K562 (cell line): Measurements from ENCODE around the gene EGFL7. TPM values are rescaled to one million over a fixed set of nuclear protein-coding genes. Genes with fewer than 3 reads are reported as not detected.
A peak's percentile ranks its signal among the peaks of the same experiment; 100 is the strongest.

Experiments used
- CC2D1A ChIP-seq: fragments of 450-650 bp; IDR thresholded peaks from 2 replicates; pipeline ENCODE4 v1.6.1; 2017; ENCODE audit warnings: mild to moderate bottlenecking
- KLF10 ChIP-seq: fragments of 250-450 bp; sonication (Bioruptor Pico); IDR thresholded peaks from 2 replicates; pipeline ENCODE4 v1.6.1; 2021; ENCODE audit warnings: matching md5 sums
- NR2C1 ChIP-seq, 2 experiments: fragments of 450-650 bp; IDR thresholded peaks; 2 replicates each; pipeline ENCODE4 v1.6.1; 2017; ENCODE audit warnings: mild to moderate bottlenecking in 2 of 2, antibody characterized with exemption in 1 of 2, inconsistent platforms in 1 of 2, missing compliant biosample characterization in 1 of 2, missing genetic modification characterization in 1 of 2
- PCBP1 ChIP-seq: fragments of 200-400 bp; formaldehyde crosslinking; IDR thresholded peaks from 2 replicates; pipeline ENCODE4 v1.6.1; 2018; ENCODE audit warnings: mild to moderate bottlenecking, low read depth, low read length; ENCODE audit not compliant: poor library complexity, severe bottlenecking
- RAD21 ChIP-seq, 2 experiments: fragments of 250-450 bp in 1 of 2; fragments of 450-650 bp in 1 of 2; sonication (Bioruptor Pico) in 1 of 2; formaldehyde crosslinking in 1 of 2; IDR thresholded peaks in 1 of 2; conservative IDR thresholded peaks in 1 of 2; 2 replicates each; pipeline versions ENCODE4 v1.4.0 to v1.8.0; 2020 to 2022; ENCODE audit warnings: mild to moderate bottlenecking in 2 of 2, moderate library complexity in 1 of 2
- SAFB ChIP-seq: fragments of 200-400 bp; formaldehyde crosslinking; IDR thresholded peaks from 2 replicates; pipeline ENCODE4 v1.6.1; 2017; ENCODE audit warnings: low read depth, low read length, borderline replicate concordance
- TARDBP ChIP-seq: fragments of 450-650 bp; IDR thresholded peaks from 2 replicates; pipeline ENCODE4 v1.6.1; 2016
- TOE1 ChIP-seq, 2 experiments: fragments of 450-650 bp in 1 of 2; sonication (generic) in 1 of 2; formaldehyde crosslinking in 1 of 2; IDR thresholded peaks; 2 replicates each; pipeline versions ENCODE4 v1.7.1 to v1.8.0; 2016 to 2022; ENCODE audit warnings: borderline replicate concordance in 2 of 2, mild to moderate bottlenecking in 2 of 2, antibody characterized with exemption in 1 of 2, inconsistent platforms in 1 of 2, low read depth in 1 of 2, missing genetic modification reagents in 1 of 2, moderate library complexity in 1 of 2
- ZNF232 ChIP-seq: sonication (generic); formaldehyde crosslinking; IDR thresholded peaks from 2 replicates; pipeline ENCODE4 v1.8.0; 2022; ENCODE audit warnings: mild to moderate bottlenecking, missing genetic modification reagents
- polyA plus RNA-seq, 8 experiments: library from polyadenylated mRNA; depleted of rRNA in 4 of 8; stranded (reverse) in 5 of 8; unstranded in 3 of 8; fragments of >200 nt; fragmentation: Nextera tagmentation in 2 of 8; fragmentation: Illumina TruSeq in 1 of 8; extraction: Ambion mirVana in 2 of 8; extraction: Trizol in 1 of 8; gene quantifications; 2 replicates each; pipeline versions ENCODE4 v1.2.1 to v1.2.3, GENCODE V29; 2011 to 2014; ENCODE audit warnings: inconsistent platforms in 1 of 8, missing spikeins in 1 of 8
- total RNA-seq, 7 experiments: library from RNA; depleted of rRNA in 6 of 7; stranded (reverse); fragments of >200 nt in 6 of 7; fragmentation: Illumina TruSeq in 2 of 7; extraction: Trizol in 2 of 7; gene quantifications; 2 replicates each; pipeline versions ENCODE4 v1.2.1 to v1.2.3, GENCODE V29; 2011 to 2021; ENCODE audit warnings: low replicate concordance in 1 of 7
- TF ChIP-seq, protein P1 (sequence below), 2 experiments: fragments of 450-650 bp; IDR thresholded peaks; 2 replicates each; pipeline ENCODE4 v1.6.1; 2018; ENCODE audit warnings: mild to moderate bottlenecking in 2 of 2, low read depth in 1 of 2; ENCODE audit not compliant: partially characterized antibody in 2 of 2
- TF ChIP-seq, protein P2 (sequence below): fragments of 450-650 bp; IDR thresholded peaks from 2 replicates; pipeline ENCODE4 v1.6.1; 2014; ENCODE audit warnings: low read depth, mild to moderate bottlenecking, moderate library complexity, borderline replicate concordance
- TF ChIP-seq, protein P3 (sequence below): IDR thresholded peaks from 2 replicates; pipeline ENCODE4 v1.6.1; 2012; ENCODE audit warnings: low read depth, low read length, improper control_type of control experiment, borderline replicate concordance
- TF ChIP-seq, protein P4 (sequence below): fragments of 450-650 bp; IDR thresholded peaks from 2 replicates; pipeline ENCODE4 v1.6.1; 2016; ENCODE audit warnings: borderline replicate concordance

The EGFL7 gene
- total and polyA plus RNA-seq, 9 of the 15 experiments (the other 6 are each of a cell fraction or from before 2014, with no cell fraction given): 1.5 to 286 (median 55.5) TPM

DNA sequence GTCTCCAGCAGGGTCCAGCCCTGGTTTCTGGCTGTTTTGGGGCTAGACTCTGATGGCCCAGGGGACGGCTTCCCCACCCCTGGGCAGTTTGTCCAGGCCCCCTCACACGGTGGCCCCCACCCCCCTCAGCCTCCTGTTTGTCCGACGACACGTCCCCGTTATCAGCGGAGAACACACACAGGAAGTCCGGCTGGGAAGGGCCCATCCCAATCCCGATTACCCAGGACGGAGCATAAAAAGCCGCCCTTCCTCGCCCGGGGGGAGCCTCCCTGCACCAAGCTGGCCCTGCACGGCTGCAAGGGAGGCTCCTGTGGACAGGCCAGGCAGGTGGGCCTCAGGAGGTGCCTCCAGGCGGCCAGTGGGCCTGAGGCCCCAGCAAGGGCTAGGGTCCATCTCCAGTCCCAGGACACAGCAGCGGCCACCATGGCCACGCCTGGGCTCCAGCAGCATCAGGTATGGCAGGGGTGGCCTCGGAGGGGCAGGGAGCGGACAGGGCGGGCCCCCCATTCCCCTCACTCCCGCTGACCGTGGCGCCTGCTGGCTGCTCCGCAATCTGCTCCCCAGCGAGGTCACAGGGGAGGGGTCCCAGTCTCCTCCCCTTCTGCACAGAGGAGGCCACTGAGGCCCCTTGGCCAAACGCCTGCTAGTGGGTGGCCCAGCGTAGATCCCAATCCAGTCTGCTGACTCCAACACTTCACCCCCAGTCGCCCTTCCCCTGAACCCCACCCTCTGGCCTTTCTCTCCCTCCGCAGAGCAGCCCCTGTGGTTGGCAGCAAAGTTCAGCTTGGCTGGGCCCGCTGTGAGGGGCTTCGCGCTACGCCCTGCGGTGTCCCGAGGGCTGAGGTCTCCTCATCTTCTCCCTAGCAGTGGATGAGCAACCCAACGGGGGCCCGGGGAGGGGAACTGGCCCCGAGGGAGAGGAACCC, at the start of gene EGFL7 (continued):
- TF ChIP-seq, protein P1, sequence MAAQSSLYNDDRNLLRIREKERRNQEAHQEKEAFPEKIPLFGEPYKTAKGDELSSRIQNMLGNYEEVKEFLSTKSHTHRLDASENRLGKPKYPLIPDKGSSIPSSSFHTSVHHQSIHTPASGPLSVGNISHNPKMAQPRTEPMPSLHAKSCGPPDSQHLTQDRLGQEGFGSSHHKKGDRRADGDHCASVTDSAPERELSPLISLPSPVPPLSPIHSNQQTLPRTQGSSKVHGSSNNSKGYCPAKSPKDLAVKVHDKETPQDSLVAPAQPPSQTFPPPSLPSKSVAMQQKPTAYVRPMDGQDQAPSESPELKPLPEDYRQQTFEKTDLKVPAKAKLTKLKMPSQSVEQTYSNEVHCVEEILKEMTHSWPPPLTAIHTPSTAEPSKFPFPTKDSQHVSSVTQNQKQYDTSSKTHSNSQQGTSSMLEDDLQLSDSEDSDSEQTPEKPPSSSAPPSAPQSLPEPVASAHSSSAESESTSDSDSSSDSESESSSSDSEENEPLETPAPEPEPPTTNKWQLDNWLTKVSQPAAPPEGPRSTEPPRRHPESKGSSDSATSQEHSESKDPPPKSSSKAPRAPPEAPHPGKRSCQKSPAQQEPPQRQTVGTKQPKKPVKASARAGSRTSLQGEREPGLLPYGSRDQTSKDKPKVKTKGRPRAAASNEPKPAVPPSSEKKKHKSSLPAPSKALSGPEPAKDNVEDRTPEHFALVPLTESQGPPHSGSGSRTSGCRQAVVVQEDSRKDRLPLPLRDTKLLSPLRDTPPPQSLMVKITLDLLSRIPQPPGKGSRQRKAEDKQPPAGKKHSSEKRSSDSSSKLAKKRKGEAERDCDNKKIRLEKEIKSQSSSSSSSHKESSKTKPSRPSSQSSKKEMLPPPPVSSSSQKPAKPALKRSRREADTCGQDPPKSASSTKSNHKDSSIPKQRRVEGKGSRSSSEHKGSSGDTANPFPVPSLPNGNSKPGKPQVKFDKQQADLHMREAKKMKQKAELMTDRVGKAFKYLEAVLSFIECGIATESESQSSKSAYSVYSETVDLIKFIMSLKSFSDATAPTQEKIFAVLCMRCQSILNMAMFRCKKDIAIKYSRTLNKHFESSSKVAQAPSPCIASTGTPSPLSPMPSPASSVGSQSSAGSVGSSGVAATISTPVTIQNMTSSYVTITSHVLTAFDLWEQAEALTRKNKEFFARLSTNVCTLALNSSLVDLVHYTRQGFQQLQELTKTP (IDR thresholded peaks at IDR 0.05; ENCODE audit: low read depth in 1 of 2, partially characterized antibody in 2 of 2): peak in 1 of 2 experiments; percentile 52
- peak; percentile 74; the same call in 1 of the 2 replicates for TF ChIP-seq CC2D1A
- TF ChIP-seq, protein P2, sequence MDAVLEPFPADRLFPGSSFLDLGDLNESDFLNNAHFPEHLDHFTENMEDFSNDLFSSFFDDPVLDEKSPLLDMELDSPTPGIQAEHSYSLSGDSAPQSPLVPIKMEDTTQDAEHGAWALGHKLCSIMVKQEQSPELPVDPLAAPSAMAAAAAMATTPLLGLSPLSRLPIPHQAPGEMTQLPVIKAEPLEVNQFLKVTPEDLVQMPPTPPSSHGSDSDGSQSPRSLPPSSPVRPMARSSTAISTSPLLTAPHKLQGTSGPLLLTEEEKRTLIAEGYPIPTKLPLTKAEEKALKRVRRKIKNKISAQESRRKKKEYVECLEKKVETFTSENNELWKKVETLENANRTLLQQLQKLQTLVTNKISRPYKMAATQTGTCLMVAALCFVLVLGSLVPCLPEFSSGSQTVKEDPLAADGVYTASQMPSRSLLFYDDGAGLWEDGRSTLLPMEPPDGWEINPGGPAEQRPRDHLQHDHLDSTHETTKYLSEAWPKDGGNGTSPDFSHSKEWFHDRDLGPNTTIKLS: peak; percentile 37; the same call in 1 of the 2 replicates
- TF ChIP-seq, protein P3, sequence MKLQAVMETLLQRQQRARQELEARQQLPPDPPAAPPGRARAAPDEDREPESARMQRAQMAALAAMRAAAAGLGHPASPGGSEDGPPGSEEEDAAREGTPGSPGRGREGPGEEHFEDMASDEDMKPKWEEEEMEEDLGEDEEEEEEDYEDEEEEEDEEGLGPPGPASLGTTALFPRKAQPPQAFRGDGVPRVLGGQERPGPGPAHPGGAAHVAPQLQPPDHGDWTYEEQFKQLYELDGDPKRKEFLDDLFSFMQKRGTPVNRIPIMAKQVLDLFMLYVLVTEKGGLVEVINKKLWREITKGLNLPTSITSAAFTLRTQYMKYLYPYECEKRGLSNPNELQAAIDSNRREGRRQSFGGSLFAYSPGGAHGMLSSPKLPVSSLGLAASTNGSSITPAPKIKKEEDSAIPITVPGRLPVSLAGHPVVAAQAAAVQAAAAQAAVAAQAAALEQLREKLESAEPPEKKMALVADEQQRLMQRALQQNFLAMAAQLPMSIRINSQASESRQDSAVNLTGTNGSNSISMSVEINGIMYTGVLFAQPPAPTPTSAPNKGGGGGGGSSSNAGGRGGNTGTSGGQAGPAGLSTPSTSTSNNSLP: no peak
- no peak for TF ChIP-seq ZNF232 (CRISPR knock-in tag)
- TF ChIP-seq PCBP1: peak; percentile 65
- no peak for TF ChIP-seq KLF10 (CRISPR knock-in tag)
- TF ChIP-seq RAD21 (CRISPR knock-in tag; conservative IDR thresholded peaks at IDR 0.05 in 1 of 2, IDR thresholded peaks at IDR 0.05 in 1 of 2): no peak
- TF ChIP-seq, protein P4, sequence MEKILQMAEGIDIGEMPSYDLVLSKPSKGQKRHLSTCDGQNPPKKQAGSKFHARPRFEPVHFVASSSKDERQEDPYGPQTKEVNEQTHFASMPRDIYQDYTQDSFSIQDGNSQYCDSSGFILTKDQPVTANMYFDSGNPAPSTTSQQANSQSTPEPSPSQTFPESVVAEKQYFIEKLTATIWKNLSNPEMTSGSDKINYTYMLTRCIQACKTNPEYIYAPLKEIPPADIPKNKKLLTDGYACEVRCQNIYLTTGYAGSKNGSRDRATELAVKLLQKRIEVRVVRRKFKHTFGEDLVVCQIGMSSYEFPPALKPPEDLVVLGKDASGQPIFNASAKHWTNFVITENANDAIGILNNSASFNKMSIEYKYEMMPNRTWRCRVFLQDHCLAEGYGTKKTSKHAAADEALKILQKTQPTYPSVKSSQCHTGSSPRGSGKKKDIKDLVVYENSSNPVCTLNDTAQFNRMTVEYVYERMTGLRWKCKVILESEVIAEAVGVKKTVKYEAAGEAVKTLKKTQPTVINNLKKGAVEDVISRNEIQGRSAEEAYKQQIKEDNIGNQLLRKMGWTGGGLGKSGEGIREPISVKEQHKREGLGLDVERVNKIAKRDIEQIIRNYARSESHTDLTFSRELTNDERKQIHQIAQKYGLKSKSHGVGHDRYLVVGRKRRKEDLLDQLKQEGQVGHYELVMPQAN: 0 out of 2 replicates have a peak, but pooled peaks have one; percentile 10
- TF ChIP-seq TARDBP: peak; percentile 86
- TF ChIP-seq NR2C1 (IDR thresholded peaks at IDR 0.05): no peak
- TF ChIP-seq NR2C1 (tag; IDR thresholded peaks at IDR 0.05): no peak
- TF ChIP-seq TOE1 (IDR thresholded peaks at IDR 0.05; ENCODE audit: borderline replicate concordance): 0 out of 2 replicates have a peak, but pooled peaks have one; percentile 53
- no peak for TF ChIP-seq TOE1 (CRISPR knock-in tag; IDR thresholded peaks at IDR 0.05; ENCODE audit: borderline replicate concordance, low read depth)
- no peak for TF ChIP-seq SAFB
